Erythroblast (primary cell): Measurements from ENCODE around the gene MAP4K2.

ENCODE experiments used
- GATA1 ChIP-seq: IDR thresholded peaks from 2 replicates; pipeline ENCODE4 v1.6.1; 2011; ENCODE audit warnings: low read depth, mild to moderate bottlenecking, control low read depth, low read length, moderate library complexity
- POLR2A ChIP-seq: IDR thresholded peaks from 2 replicates; pipeline ENCODE4 v1.6.1; 2011; ENCODE audit warnings: mild to moderate bottlenecking, low read length

DNA sequence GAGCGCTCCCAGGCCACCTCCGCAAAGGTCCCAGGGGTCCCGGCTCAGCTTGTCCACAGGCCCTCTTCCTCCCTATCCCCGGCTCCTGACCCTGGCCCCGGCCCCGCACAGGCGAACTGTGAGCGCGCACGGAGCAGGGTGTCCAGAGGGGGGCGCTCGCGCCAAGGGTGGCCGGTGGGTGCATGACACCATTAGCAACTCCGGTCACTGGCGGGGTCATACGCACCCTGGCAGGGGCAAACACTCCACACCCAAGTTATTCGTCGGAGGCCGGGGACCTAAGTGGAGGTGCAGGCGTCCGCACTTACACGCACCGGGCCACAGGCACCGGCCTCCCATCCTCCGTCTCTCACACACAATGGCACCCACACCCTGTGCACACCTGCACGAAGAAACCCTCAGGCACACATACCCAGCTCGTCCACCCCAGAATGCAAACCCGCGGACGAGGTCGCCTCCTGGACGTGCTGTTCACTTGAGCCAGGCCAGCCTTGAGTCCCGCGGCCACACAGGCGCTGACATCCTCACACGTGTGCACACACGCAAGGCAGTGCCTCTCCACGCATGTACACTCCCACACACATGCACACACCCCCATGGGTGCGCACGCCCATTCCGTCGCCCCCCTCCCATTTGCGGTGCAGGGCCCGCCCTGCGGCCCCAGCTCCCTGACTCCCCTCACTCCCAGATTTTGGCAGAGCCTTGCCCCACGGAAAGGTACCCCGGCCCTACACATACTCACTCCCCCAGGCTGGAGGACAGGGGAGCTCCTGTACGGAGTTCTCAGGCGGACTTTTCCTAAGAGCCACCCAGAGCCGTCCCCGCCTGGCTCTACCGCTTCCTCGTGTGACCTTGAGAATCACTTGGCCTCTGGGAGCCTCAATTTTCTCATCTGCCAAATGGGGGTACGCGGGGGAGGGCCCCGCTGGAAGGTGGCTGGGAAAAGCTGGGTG lies 59.1 kb downstream of the MAP4K2 start, which contains the start of gene RASGRP2:
- TF ChIP-seq POLR2A, result no peak
- no peak for TF ChIP-seq GATA1
